Activated naive CD4-positive, alpha-beta T cell treated with anti-CD3 and anti-CD28 coated beads, Interleukin-2, amount 10 ng/mL, durations not matched to agents 7 days and 5 days (primary cell): ENCODE measurements around the gene MILR1.
"Not testable (repeated sequence)": the region's sequence is repeated elsewhere in the genome, so short reads cannot be mapped to it uniquely, and the experiment has no call there.

ENCODE experiments used
- CTCF ChIA-PET: fragments of 350-600 bp; sonication (Branson Sonifier 250); formaldehyde crosslinking; loops from one replicate; lab custom pipeline; 2021; ENCODE audit warnings: antibody characterized with exemption; lab: Charles Lee
- DNase-seq: peaks from one replicate; pipeline ENCODE4 v3.0.0-alpha.2; 2020
- H3K27ac Mint-ChIP-seq: one replicate; pipeline ENCODE4 v1.8.0; 2021; ENCODE audit warnings: mild to moderate bottlenecking, moderate library complexity, mixed read lengths
- H3K27me3 Mint-ChIP-seq: one replicate; pipeline ENCODE4 v1.8.0; 2021; ENCODE audit warnings: mild to moderate bottlenecking, mixed read lengths
- H3K36me3 Mint-ChIP-seq: one replicate; pipeline ENCODE4 v1.8.0; 2021; ENCODE audit warnings: mixed read lengths
- H3K4me1 Mint-ChIP-seq: one replicate; pipeline ENCODE4 v1.8.0; 2021; ENCODE audit warnings: mixed read lengths
- H3K4me3 Mint-ChIP-seq: one replicate; pipeline ENCODE4 v1.8.0; 2021; ENCODE audit warnings: mild to moderate bottlenecking, moderate library complexity, mixed read lengths
- H3K9me3 Mint-ChIP-seq: one replicate; pipeline ENCODE4 v1.8.0; 2021; ENCODE audit warnings: mixed read lengths

The MILR1 gene

DNA sequence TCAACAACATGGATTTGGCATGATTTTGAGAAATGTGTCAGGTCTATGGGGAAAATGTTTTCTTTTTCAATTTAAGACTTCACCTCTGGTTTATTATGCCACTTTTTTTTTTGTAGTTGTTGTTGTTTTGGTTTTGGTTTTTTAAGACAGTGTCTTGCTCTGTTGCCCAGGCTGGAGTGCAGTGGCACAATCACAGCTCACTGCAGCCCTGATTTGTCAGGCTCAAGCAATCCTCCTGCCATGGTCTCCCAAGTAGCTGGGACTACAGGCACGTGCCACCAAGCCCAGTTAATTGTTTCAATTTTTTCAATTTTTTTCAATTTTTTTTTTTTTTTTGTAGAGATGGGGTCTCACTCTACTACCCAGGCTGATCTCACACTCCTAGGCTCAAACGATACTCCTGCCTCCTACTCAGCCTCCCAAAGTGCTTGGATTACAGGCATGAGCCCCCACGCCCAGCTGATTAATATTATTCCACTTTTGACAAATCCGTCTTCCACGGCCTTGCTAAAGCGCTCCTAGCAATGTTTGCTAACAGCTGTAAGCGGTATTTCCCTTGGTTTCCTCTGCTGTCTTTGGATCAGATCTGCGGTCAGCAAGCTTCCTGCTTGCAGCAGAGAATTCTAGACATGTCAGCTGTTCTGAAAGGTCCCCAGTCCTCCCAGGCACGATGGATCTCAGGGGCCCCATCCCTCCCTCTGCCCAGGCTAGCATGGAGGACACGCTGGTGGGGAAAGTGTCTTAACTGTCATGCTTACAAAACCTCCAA, 7.0 kb upstream of the MILR1 start:
- H3K9me3 Mint-ChIP-seq, result peaks cover 28% of the 10 kb centered on the region
- peak; percentile 55 for DNase-seq
- CTCF ChIA-PET, result interaction anchor here (0.9 kb wide), 1 partner anchor 22 kb away, joined by 3 read pairs; no protein-coding TSS in a partner anchor
- H3K36me3 Mint-ChIP-seq, result peaks cover 11% of the 10 kb centered on the region
- H3K4me1 Mint-ChIP-seq, result peaks cover 26% of the 10 kb centered on the region
- H3K4me3 Mint-ChIP-seq, result peak overlapping the region; percentile 64
- H3K27ac Mint-ChIP-seq, result peak overlapping the region; percentile 84
- no peaks in the 10 kb centered on the region for H3K27me3 Mint-ChIP-seq

DNA sequence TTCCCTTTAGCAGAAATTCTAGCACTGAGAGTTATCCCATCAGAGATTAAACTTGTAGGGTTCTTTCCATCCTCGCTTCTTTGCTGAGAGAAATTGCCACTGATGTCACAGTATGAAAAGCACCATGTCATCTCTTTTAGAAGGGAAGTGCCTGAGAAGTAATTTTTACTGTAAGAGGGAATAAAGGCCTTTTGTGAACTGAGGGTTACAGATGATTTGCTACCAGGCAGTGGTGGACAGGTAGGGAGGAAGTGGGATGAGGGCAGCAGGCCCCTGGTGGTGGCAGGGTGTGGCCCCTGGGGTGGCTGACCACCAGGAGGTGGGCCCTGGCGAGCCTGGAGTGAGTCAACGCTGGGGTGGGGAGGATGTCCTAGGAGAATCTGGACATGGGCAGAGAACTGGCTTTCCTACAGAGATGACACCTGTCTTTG, 6.4 kb upstream of the MILR1 start:
- peaks cover 29% of the 10 kb centered on the region for H3K4me1 Mint-ChIP-seq
- H3K4me3 Mint-ChIP-seq, result peak overlapping the region; percentile 64
- CTCF ChIA-PET, result no interaction called here
- peaks cover 3% of the 10 kb centered on the region for H3K27me3 Mint-ChIP-seq
- peaks cover 9% of the 10 kb centered on the region for H3K36me3 Mint-ChIP-seq
- no peak for DNase-seq
- peaks cover 22% of the 10 kb centered on the region for H3K9me3 Mint-ChIP-seq
- peak overlapping the region; percentile 84 for H3K27ac Mint-ChIP-seq

DNA sequence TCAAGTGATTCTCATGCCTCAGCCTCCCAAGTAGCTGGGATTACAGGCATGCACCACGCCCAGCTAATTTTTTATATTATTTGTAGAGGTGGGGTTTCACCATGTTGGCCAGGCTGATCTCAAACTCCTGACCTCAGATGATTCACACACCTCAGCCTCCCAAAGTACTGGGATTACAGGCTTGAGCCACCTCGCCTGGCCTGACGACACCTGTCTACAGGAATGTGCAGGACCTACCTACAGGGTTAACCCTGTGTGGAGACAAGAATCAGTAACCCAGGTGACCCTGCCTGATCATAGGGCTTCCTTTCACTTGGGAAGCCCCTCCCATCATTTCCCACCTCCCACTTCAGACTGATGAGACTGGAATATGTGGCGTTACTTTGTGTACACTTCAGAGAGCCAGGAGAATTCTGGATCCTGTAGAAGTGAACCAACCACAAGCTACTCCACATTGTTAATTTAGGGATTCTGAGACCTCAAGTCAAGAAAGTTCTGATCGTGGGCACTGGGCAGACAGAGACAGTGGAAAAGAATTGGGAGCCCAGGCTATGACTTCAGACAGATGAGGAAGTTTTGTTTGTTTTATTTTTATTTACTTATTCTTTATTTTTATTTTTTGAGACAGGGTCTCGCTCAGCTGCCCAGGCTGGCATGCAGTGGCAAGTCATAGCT, 5.7 kb upstream of the MILR1 start:
- Mint-ChIP-seq H3K4me1 (peaks cover 29% of the 10 kb centered on the region), H3K27ac (peak overlapping the region; percentile 84), H3K4me3 (no peak overlapping the region), H3K36me3 (peaks cover 9% of the 10 kb centered on the region), H3K9me3 (peaks cover 16% of the 10 kb centered on the region), H3K27me3 (peaks cover 6% of the 10 kb centered on the region)
- CTCF ChIA-PET, result interaction anchor here (1.2 to 1.3 kb wide), 2 partner anchors 28 to 54 kb away, joined by 3 to 4 read pairs; partner anchors contain the start of gene POLG2
- DNase-seq, result no peak

DNA sequence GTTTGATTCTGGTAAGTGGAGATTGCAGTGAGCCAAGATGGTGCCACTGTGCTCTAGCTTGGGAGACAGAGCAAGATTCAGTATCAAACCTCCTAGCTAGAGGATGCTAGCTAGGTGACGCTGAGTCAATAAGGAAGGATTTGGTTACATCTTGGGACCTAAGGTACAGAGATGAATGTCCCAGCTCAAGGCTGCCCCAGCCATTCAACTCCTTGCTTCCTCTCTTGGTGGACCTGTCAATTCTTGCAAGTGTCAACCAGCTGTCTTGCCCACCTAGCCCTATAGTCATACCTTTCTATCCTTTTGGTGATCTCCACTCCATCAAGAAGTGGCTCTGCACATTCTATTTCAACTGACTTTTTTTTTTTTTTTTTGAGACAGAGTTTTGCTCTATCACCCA, 1.4 kb upstream of the MILR1 start:
- H3K27ac Mint-ChIP-seq, result no peak overlapping the region
- no peaks in the 10 kb centered on the region for H3K9me3 Mint-ChIP-seq
- no peak for DNase-seq
- peaks cover 6% of the 10 kb centered on the region for H3K27me3 Mint-ChIP-seq
- CTCF ChIA-PET, result no interaction called here
- no peaks in the 10 kb centered on the region for H3K36me3 Mint-ChIP-seq
- H3K4me1 Mint-ChIP-seq, result peaks cover 26% of the 10 kb centered on the region
- no peak overlapping the region for H3K4me3 Mint-ChIP-seq

DNA sequence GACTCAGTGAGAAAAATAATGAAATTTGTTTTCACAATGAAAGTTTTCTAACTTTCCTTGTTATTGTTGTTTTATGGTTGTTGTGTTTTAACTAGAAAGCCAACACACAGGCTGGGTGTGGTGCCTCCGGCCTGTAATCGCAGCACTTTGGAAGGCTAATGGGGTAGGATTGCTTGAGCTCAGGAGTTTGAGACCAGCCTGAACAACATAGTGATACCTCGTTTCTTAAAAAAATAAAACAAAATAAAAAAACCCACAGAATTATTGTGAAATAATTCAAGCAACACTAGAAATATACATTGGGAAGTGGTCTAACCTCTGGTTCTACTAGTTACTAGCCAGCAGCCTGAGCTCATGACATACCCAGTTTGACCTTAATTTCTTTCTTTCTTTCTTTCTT, 630 bp downstream of the MILR1 start:
- peaks cover 15% of the 10 kb centered on the region for H3K4me1 Mint-ChIP-seq
- H3K27ac Mint-ChIP-seq, result no peak overlapping the region
- H3K9me3 Mint-ChIP-seq, result no peaks in the 10 kb centered on the region
- CTCF ChIA-PET, result interaction anchor here (0.7 to 1.3 kb wide), 4 partner anchors 29 to 200 kb away, joined by 3 read pairs; no protein-coding TSS in a partner anchor
- H3K27me3 Mint-ChIP-seq, result peaks cover 6% of the 10 kb centered on the region
- H3K36me3 Mint-ChIP-seq, result no peaks in the 10 kb centered on the region
- H3K4me3 Mint-ChIP-seq, result no peak overlapping the region
- DNase-seq, result no peak

DNA sequence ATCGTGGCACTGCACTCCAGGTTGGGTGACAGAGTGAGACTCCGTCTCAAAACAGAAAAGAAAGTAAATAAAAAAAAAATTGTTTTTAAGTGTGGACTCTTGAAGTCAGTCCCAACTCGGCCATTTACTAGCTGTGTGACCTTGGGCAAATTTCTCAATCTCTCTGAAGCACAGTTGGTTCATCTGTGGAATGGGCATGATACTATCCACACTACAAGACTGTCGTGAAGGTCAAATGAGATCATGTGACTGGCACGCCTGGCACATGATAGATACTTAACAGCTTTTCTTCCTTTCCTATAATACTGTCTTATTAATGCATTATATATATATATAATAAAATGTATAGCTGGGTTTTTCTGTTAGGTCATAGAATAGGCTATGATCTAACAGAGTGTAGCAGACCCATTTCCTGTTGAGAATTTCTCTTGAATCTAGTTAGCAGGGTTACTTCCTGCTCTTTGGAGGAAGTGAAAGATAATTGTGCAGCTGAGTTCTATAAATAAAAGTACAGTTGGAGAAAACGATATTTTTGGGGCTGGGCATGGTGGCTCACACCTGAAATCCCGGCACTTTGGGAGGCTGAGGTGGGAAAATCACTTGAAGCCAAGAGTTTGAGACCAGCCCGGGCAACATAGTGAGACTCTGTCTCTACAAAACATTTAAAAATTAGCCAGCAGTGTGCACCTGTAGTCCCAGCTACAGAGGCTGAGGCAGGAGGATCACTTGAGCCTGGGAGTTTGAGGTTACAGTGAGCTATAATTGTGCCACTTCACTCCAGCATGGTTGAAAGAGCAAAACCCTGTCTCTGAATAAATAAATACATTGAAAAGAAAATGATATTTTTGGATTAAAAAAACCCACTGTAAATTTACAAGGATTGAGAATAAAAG, 7.3 kb downstream of the MILR1 start:
- peaks cover 2% of the 10 kb centered on the region for H3K9me3 Mint-ChIP-seq

DNA sequence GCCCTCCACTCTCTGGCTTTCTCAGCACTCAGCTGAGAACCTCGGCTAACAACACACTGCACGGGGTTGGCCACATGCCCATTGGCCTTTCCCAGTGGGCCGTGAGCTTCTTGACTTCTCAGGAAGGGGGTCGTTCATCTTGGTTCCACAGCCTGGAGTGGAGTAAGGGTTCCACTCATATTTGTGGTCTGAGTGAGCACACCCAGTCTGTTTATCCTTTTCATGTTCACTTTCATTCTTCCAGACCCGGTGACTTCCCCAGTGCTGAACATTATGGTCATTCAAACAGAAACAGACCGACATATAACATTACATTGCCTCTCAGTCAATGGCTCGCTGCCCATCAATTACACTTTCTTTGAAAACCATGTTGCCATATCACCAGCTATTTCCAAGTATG, 8.2 kb downstream of the MILR1 start:
- DNase-seq, result no peak
- no peak overlapping the region for H3K4me3 Mint-ChIP-seq
- peaks cover 28% of the 10 kb centered on the region for H3K4me1 Mint-ChIP-seq
- peaks cover 2% of the 10 kb centered on the region for H3K9me3 Mint-ChIP-seq
- peaks cover 6% of the 10 kb centered on the region for H3K27me3 Mint-ChIP-seq
- CTCF ChIA-PET, result interaction anchor here (1.4 to 2.2 kb wide), 2 partner anchors 34 to 38 kb away, joined by 4 to 17 read pairs; no protein-coding TSS in a partner anchor
- H3K36me3 Mint-ChIP-seq, result no peaks in the 10 kb centered on the region
- H3K27ac Mint-ChIP-seq, result peak overlapping the region; percentile 28

More for the DNA sequence above, 7.3 kb downstream of the MILR1 start:
- DNase-seq, result no peak
- Mint-ChIP-seq H3K4me1 (peaks cover 28% of the 10 kb centered on the region), H3K27me3 (peaks cover 4% of the 10 kb centered on the region), H3K36me3 (no peaks in the 10 kb centered on the region), H3K4me3 (no peak overlapping the region), H3K27ac (peak overlapping the region; percentile 90)
- CTCF ChIA-PET, result interaction anchor here (1.4 to 2.2 kb wide), 2 partner anchors 35 to 37 kb away, joined by 4 to 17 read pairs; no protein-coding TSS in a partner anchor

DNA sequence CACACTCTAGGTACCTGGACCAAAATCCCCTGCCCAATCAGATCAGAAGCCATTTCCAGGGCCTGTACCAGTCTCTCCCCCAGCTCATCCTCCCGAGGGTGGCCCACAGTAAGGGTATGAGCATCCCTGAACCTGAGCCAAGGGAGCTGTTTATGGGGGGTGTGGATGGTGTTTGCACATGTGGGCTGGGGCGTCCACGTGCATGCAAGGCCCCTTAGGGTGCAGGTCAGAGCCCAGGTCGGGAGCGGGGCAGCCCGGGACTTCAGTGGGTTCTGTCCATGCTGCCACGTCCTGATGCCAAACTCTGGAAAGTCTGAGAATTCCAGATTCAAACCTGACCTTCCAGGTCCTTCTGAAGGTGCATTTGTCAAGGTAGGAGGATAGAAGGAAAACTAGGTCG, 9.8 kb downstream of the MILR1 start:
- Mint-ChIP-seq H3K4me3 (no peak overlapping the region), H3K27me3 (peaks cover 13% of the 10 kb centered on the region), H3K4me1 (peaks cover 28% of the 10 kb centered on the region), H3K27ac (no peak overlapping the region), H3K9me3 (peaks cover 2% of the 10 kb centered on the region), H3K36me3 (no peaks in the 10 kb centered on the region)
- no peak for DNase-seq
- CTCF ChIA-PET, result no interaction called here

DNA sequence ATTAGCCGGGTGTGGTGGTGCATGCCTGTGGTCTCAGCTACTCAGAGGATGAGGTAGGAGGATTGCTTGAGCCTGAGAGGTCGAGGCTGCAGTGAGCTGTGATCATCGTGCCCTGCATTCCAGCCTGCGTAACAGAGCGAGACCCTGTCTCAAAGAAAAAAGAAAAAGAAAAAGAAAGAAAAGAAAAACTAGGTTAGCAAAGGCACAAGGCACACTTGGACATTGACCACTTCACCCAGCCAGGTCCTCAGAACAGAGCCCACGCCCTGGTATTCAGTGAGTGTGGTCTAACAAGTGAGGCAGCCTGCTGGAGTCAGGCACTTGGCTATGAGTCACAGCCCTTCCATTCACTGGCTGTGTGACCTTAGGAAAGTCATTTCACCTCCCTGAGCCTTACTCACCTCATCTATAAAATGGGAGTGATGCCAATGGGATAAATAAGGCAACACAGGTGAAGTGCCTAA, 10.4 kb downstream of the MILR1 start:
- Mint-ChIP-seq H3K4me3 (no peak overlapping the region), H3K9me3 (peaks cover 2% of the 10 kb centered on the region), H3K4me1 (peaks cover 28% of the 10 kb centered on the region), H3K27ac (no peak overlapping the region), H3K27me3 (peaks cover 13% of the 10 kb centered on the region), H3K36me3 (no peaks in the 10 kb centered on the region)
- DNase-seq, result no peak
- CTCF ChIA-PET, result no interaction called here

DNA sequence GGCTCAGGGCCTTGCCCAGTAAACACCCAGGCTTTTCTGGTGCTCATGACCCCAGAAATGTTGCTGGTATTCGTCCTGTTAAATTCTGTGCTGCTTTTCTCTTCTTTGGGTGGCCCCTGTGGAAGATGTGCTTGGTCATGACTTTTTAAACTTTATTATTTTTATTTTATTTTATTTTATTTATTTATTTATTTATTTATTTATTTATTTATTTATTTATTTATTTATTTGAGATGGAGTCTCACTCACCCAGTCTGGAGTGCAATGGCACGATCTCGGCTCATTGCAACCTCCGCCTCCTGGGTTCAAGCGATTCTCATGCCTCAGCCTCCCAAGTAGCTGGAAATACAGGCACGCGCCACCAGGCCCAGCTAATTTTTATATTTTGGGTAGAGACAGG, 10.9 kb downstream of the MILR1 start:
- peaks cover 28% of the 10 kb centered on the region for H3K4me1 Mint-ChIP-seq
- H3K36me3 Mint-ChIP-seq, H3K9me3 Mint-ChIP-seq, H3K4me3 Mint-ChIP-seq, H3K27ac Mint-ChIP-seq, CTCF ChIA-PET, DNase-seq: not testable (repeated sequence)
- peaks cover 13% of the 10 kb centered on the region for H3K27me3 Mint-ChIP-seq

DNA sequence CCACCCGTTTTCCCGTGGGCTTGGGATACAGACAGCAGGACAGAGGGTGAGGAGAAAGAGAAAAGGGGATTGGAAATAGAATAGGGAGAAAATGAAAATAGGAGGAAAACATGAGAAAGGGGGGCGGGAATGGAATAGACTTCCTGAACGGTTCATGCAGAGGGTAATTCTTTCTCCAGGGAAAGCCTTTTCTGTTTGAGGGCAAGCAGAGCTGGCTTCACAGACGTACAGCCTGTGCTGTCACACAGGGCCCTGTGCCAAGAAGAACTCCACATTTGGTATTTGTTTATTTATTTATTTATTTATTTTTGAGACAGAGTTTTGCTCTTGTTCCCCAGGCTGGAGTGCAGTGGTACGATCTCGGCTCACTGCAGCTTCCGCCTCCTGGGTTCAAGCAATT, 12.0 kb downstream of the MILR1 start:
- H3K27ac Mint-ChIP-seq, result no peak overlapping the region
- H3K4me3 Mint-ChIP-seq, result no peak overlapping the region
- CTCF ChIA-PET, result interaction anchor here (0.7 kb wide), 1 partner anchor 151 kb away, joined by 4 read pairs; no protein-coding TSS in a partner anchor
- peaks cover 16% of the 10 kb centered on the region for H3K27me3 Mint-ChIP-seq
- H3K9me3 Mint-ChIP-seq, result peaks cover 1% of the 10 kb centered on the region
- peaks cover 22% of the 10 kb centered on the region for H3K4me1 Mint-ChIP-seq
- DNase-seq, result no peak
- no peaks in the 10 kb centered on the region for H3K36me3 Mint-ChIP-seq

DNA sequence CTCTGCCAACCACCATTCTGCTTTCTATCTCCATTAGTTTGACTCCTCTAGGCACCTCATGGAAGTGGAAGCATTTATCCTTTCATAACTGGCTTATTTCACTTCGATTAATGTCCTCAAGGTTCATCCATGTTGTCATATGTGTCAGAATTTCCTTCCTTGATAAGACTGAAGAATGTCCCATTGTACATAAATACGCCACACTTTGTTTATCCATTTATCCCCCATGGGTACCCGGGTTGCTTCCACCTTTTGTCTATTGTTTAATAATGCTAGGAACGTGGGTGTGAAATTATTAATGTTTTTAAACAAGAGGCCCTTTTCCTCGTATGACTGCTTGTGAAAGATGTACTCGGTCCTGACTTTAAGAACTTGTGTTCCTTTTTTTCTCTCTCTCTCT, 12.9 kb downstream of the MILR1 start:
- no peak for DNase-seq
- H3K27me3 Mint-ChIP-seq, result peaks cover 25% of the 10 kb centered on the region
- no peaks in the 10 kb centered on the region for H3K9me3 Mint-ChIP-seq
- no peak overlapping the region for H3K4me3 Mint-ChIP-seq
- peaks cover 14% of the 10 kb centered on the region for H3K4me1 Mint-ChIP-seq
- no peak overlapping the region for H3K27ac Mint-ChIP-seq
- no peaks in the 10 kb centered on the region for H3K36me3 Mint-ChIP-seq
- CTCF ChIA-PET, result no interaction called here

DNA sequence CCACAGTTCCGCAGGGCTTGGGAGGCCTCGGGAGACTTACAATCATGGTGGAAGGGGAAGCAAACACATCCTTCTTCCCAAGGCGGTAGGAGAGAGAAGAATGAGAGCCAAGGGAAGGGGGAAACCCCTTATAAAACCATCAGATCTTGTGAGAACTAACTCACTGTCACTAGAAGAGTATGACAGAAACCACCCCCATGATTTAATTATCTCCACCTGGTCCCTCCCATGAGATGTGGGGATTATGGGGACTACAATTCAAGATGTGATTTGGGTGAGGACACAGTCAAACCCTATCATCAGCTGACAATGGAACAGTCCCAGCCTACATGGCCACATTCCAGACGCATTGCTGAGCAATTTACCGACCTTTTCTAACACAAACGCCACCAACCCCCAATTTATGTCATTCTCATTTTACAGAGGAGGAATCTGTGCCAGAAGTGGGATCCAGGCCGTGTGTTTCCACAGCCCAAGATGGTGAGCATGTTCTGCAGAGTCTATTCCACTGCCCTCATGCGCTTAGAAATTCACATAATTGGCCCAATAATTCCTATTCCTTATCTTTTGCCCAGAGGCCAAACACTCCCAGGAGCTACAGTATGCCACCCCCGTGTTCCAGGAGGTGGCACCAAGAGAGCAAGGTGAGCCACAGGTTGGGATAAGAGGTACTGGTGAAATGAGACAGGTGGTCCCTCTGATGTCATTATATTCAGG, 17.3 kb downstream of the MILR1 start:
- H3K4me1 Mint-ChIP-seq, result no peaks in the 10 kb centered on the region
- no peak for DNase-seq
- no peak overlapping the region for H3K27ac Mint-ChIP-seq
- CTCF ChIA-PET, result no interaction called here
- peaks cover 29% of the 10 kb centered on the region for H3K27me3 Mint-ChIP-seq
- no peaks in the 10 kb centered on the region for H3K36me3 Mint-ChIP-seq
- no peak overlapping the region for H3K4me3 Mint-ChIP-seq
- no peaks in the 10 kb centered on the region for H3K9me3 Mint-ChIP-seq
